NCI-H2227 (cell line): Measurements from ENCODE around the gene TMEM255B.
"Not testable (repeated sequence)": the region's sequence is repeated elsewhere in the genome, so short reads cannot be mapped to it uniquely, and the experiment has no call there.

ENCODE experiments used
- DNase-seq: peaks from one replicate; lab custom pipeline; 2025; ENCODE audit not compliant: unreplicated experiment; lab: John Stamatoyannopoulos, UW

Gene TMEM255B

GRCh38 chr13:113830426-113830950 is 71.5 kb downstream of the TMEM255B start:
- not testable (repeated sequence) for DNase-seq

GRCh38 chr13:113831061-113831460 is 72.0 kb downstream of the TMEM255B start:
- DNase-seq, result no peak

- DNase-seq, result no peak
Measured at GRCh38 chr13:113832205-113832604, 73.2 kb downstream of the TMEM255B start.

- no peak for DNase-seq
Measured at GRCh38 chr13:113832631-113833030, 73.6 kb downstream of the TMEM255B start.

GRCh38 chr13:113833111-113833830 is 74.2 kb downstream of the TMEM255B start:
- DNase-seq, result no peak

- not testable (repeated sequence) for DNase-seq
Measured at GRCh38 chr13:113834006-113834405, 75.0 kb downstream of the TMEM255B start.

- no peak for DNase-seq
Measured at GRCh38 chr13:113834496-113835200, 75.6 kb downstream of the TMEM255B start.

- DNase-seq, result peak; percentile 7
Measured at GRCh38 chr13:113835461-113836270, 76.6 kb downstream of the TMEM255B start.

GRCh38 chr13:113836768-113837559 is 77.9 kb downstream of the TMEM255B start:
- DNase-seq, result no peak

- DNase-seq, result no peak
Measured at GRCh38 chr13:113837560-113838355, 78.7 kb downstream of the TMEM255B start.

- no peak for DNase-seq
Measured at GRCh38 chr13:113838711-113839201, 79.7 kb downstream of the TMEM255B start.

- no peak for DNase-seq
Measured at GRCh38 chr13:113839536-113840204, 80.6 kb downstream of the TMEM255B start.

- DNase-seq, result no peak
Measured at GRCh38 chr13:113840541-113841352, 81.7 kb downstream of the TMEM255B start.

- DNase-seq, result no peak
Measured at GRCh38 chr13:113841353-113841650, 82.3 kb downstream of the TMEM255B start.

- no peak for DNase-seq
Measured at GRCh38 chr13:113842336-113843062, 83.5 kb downstream of the TMEM255B start.

- no peak for DNase-seq
Measured at GRCh38 chr13:113843063-113843654, 84.1 kb downstream of the TMEM255B start.

- DNase-seq, result no peak
Measured at GRCh38 chr13:113843864-113844556, 85.0 kb downstream of the TMEM255B start.
